ENCODE measurements around the gene MLF2.

DNA sequence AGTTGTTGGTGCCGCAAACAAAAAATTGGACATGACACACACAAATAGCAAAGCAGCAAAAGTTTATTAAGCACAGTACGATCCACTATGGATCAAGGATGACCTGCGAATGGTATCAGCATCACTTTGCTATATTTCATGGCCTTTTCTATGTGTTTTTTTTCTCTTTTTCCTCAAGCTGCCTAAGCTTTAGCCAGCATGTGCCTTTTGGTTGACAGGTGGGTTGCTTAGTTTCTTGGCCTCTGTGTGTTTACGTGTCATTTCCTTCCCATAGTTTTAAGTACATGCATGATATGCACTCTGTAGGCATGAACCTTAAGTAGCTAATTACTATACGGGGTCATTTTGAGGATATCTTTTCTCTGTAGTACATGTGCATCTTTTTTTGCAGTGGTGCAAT, 46.2 kb upstream of the MLF2 start:
- TF ChIP-seq POLR2A (IDR thresholded peaks at IDR 0.05; ENCODE audit: low read length) (no peak), GATA1 (IDR thresholded peaks at IDR 0.05; ENCODE audit: low read depth, low read length) (no peak)

Data from erythroblast (primary cell).